Pulmonary artery endothelial cell (primary cell): Measurements from ENCODE around the gene ARHGEF37. TPM values are rescaled to one million over a fixed set of nuclear protein-coding genes. Genes with fewer than 3 reads are reported as not detected.

Experiments used
- DNase-seq: peaks from one replicate; pipeline ENCODE4 v3.0.0-alpha.2; 2011; ENCODE audit warnings: low read depth, low spot score
- total RNA-seq: library from RNA; depleted of rRNA; stranded (reverse); fragments of >200 nt; gene quantifications from 2 replicates; pipeline ENCODE4 v1.2.3, GENCODE V29; 2014

ARHGEF37 gene
- total RNA-seq, 1 donor from 2014 or later: 9.2 TPM

DNA sequence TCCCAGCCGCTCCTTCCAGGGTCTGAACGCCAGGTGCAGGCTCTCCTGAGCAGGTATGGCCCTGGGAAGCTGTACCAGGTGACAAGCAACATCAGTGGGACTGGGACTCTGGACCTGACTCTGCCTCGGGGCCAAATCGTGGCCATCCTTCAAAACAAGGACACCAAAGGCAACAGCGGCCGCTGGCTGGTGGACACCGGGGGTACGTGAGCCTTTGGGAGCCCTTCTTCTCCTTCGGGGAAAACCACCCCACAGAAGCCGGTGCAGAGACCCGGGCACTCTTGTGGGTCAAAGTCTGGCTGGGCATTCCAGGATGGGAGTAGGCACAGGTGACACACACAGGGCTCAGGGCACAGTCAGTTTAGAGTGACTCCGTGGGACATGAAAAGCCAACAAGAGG is 45.8 kb downstream of the ARHGEF37 start:
- DNase-seq: no peak

DNA sequence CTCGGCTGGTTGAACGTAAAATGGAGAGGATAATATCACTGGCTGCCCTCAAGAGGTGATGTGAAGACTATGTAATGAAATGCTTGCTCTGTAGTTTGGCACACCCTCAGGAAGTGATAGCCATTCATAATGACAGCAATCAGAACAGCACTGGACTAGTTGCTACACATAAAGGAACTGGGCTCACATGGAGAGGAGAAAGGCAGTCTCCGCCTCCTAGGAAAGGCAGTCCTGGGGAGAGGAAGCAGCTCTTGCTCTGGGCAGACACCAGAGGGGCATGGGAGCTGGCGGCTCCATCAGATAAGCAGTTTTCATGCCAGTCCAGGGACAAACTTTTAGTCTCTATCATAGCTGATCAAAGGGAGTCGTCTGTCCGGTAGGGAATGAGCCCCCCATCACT is 46.9 kb downstream of the ARHGEF37 start:
- peak; percentile 57 for DNase-seq

DNA sequence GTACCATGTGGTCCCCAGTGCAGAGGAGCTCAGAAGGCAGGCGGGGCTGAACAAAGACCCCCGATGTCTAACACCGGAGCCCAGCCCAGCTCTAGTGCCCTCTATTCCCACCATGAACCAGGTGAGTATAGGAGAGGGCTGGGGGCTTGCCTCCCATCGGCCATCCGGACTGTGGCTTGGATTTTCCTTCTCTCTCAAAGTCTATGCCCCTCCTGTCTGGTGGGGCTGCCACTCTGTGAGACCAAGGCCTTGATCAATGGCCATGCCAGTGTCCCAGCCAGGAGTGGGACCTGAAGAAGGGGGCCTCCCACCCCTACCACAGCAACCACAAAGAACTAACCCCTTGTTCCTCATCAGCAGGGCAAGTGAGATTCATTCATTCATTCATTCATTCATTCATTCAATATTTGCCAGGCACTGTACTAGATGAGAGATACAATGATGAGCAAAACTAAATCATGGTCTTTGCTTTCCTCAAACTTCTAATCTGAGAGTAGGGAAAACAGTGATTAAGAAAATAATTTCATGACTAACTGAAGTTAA is 47.6 kb downstream of the ARHGEF37 start:
- DNase-seq: no peak

DNA sequence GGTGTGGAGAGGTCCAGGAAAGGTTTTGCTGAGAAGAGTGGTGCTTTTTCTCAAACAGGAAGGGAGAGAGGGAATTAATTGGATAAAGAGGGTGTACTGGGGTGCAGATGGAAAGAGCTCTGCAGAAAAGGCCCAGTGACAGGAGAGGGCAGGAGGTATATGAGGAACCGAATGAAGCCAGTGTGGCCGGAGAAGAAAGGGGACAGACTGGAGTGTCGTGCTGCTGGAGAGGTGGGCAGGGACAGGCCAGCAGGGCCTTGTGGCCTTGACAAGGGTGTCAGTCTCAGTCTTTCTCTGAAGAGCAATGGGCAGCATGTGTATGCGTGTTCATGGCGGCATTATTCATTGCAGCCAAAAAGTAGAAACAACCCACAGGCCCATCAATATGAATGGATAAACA is 48.1 kb downstream of the ARHGEF37 start:
- no peak for DNase-seq

DNA sequence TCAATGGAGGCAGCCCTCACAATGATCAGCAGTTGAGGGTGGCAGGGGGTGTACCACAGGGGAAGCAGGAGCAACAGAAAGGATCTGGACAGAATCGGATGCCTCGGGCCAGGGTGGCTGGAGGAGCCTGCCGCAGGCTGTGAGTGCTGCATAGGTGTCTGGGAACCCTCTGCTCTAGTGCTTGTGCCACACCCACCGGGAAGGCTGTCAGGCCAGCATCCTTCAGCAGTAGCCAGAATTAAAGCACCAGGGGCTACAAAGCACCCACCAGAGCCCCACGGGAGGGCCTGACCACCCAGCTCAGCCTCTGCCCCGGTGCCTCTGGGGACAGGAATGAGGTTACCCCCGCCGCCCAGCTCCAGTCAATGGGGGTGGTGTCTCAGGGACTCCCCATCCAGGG is 49.0 kb downstream of the ARHGEF37 start:
- no peak for DNase-seq

DNA sequence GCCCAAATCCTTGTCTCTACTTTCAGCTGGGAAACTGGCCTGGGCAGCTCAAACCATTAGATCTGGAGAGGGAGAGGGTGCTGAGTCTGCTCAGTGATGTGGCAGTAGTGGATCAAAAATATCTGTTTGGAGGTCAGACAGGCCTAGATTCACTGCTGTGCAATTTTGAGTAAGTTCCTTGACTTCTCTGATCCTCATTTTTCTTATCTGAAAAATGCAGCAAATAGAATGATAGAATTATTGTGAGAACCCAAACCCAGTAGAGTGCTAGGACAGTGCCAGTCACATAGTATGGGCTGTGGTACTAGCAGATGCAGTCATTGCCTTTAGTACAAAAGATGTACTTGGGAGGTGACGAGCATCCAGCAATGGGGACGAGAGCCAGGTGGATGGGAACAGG is 50.2 kb downstream of the ARHGEF37 start:
- no peak for DNase-seq

DNA sequence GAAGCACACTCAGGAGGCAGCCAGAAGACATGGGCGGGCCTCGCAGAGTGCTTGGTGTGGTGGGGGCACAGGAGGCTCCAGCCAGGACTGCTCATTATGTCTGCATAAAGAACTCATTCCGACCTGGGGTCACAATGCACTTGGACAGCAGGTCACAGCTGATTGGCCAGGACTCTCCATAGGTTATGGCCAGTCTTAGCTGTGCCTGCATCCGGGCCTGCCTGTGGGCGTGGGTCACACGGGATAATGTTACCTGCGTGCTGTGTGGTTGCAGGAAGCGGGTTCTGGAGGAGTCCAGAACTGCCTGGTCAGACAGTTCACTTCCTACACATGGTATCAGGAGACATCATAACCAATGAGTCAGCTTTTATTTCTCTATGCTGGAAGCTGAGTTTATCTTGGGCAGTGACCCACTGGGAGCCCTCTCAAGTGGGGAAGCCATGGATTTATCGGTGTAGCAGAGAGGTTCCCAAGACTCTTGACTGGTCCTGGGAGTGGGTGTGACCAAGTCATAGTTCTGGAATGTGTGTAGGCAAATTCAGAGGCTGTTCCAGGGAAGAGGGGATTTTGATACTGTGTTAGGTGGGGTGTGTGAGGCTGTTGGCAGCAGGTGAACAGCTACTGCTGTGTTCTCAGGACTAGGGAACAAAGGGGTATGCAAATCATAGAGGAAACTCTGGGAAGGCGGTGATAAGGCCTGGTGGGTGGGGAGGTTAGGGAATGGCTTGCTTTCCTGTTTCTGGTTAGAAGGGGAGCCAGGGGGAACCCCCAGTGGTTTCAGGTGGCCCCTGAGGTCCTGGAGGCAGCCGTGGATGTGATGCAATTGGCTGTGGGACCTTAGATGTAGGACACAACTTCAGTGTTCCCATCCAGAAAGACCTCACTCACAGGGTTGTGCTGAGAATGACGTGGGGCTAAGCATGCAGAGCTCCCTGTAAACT is 51.3 kb downstream of the ARHGEF37 start:
- peak; percentile 24 for DNase-seq

DNA sequence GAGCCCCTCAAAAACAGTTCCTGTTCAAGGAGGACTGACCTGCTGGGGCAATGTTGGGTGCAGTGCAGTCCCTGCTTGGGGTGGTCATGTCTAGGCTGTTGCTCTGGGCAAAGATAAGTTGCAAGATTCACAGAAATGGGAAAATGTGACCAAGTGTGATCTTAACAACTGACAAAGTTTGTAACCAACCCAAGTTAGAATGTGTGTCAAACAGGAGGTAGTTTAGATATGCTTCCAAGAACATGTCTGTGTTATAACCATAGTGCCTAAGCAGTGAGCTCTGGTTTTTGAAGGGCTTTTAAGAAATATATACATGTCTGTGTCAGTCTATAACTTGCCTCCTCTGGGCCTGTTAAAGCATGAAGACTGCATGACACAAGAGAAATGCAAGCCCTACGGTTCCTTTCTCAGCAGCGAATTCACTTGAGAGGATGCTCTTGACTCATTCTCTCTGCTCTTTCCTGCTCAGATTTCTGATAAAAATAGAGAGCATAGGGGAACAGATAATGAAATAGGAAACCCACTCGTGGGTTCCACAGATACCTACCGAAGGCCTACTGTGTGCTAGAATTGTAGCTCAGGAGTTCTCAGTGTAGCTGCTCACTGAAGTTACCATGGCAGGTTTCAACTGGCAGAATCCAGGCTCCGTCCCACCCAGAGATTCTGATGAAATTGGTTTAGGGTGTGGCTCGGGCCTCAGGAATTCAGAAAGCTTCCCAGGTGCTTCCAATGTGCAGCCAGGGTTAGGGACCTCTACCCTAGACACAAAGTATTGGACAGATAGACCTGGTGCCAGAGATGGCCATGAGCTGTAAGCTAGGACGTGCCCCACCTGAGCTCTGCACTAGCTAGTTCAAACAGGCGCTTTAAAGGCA is 52.4 kb downstream of the ARHGEF37 start:
- DNase-seq: no peak

DNA sequence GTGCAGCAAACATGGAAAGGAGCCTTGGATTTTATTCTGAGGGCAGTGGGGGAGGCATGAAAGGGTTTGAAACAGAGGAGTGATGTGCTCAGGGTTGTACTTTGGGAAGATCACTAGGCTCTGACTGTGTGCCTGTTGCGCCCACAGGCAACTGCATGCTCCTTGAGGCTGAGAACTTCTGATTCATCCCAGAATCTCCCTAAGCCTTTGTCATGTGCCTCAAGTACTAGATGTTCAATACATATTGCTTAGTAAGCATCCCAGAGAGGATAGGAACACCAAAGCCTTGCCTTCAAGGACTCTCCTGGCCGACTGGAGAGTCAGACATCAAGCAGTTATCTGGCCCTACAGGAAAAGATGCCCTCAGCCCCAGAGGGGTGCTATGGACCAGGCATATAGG is 54.1 kb downstream of the ARHGEF37 start:
- DNase-seq: no peak

DNA sequence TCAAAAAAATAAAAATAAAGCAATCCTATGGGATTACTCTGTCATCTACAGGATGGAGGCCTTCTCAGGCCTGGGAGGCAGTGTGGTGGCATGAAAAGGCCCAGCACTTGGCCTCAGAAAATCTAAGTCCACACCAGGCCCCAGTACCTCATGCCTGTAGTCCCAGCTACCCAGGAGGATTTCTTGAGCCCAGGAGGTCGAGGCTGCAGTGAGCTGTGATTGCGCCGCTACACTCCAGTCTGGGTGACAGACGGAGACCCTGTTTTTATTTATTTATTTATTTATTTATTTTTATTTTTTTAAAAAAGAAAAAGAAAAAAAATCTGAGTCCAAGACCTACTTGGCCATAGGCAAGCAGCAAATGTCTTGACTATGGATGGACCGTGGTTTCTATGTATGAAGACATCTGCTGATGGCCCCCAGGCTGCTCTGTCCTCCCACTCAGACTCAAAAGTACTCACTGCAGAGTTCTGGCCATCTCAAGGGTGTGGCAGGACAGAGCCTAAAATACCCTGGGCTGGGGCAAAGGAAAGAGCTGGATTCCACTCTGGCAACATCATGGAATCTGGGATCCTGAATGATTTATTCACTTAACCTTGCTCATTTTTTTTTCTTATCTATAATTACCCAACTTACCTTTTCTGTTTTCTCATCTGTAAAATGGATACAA is 55.0 kb downstream of the ARHGEF37 start:
- DNase-seq: no peak

DNA sequence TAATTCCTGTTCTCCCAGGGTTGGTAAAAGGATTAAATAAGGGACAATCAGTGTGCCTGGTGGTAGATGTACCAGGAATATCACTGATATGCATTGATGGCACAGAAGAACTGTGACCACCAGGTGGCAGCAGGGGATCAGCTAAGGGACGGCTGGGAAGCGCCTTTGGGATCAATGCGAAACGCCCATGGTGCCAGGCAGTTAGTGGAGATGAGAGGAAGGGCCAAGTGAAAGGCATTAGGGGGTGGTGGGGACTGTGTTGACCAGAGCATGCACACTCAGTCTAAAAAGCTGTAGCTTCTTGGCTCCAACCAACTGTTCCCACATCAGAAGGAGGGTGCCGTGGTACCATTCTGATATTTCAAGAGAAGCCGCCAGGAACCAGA is 55.6 kb downstream of the ARHGEF37 start:
- DNase-seq: peak; percentile 32

DNA sequence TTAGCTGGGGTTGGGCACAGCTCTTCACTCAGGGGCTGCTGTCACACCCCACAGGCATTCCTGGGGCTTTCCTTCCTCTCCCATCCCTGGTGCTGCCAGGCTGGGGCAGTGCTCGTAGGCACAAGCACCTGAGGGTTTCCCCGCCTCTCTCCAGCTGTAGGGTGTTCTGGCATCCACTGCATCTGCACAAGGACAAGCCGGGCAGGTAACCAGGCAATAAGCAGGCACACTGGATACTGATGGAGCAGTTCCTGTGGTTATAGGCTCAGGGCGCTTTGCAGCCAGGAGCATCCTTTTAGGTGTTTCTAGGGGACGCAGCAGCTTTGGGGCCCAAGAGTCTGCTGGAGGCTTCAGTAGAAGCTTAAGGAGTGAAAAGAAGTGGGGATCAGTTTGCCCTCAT is 56.8 kb downstream of the ARHGEF37 start:
- no peak for DNase-seq

DNA sequence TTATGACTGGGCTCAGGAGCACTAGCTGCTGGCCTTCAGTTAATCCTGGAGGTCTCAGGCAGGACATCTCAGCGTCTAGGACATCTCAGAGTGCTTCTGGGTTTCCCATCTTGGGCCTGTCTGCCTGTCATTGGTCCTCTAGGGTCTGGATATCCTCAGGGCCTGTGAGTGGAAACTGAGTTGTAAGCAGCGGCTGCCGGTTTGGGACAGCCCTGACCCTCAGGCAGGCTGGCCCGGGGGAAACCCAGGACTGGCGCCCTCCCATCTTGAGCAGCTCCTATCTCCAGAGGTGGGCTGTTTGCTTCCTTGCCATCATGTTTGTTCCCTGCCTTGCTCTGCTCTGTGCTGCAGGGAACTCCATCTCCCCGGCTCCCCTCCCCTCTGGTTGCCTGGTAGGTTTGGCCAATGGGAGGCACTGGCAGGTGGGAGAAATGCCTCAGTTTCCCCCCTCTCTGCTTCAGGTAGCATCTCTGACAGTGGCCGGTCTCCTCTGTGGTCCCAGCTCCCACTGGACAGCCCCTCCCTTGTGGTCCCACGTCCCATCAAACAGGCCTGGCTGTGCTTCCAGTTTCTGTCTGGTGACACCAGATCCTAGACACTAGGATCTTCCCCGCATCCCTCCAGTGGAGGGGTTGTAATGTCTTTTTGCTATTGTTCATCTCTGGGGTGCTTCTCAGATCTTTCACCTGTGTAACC is 57.4 kb downstream of the ARHGEF37 start:
- DNase-seq: no peak

DNA sequence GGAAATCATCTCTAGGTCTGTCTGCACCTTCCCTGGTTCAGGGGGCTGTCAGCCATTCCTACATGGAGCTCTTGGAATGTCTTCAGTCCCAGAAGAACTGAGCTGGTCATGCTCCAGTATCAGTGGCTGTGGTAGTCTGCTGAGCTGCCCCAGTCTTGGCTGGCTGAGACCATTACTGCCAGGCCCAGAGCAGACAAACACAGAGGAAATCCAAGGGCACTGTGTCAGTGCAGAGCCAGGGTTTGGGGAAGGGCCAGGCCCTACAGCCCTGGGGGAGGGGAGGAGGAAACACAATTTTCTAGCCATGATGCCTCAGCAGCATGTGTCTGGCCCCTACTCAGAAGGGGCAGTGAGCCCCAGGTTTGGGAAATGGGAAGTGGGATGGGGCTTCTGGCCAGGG is 58.4 kb downstream of the ARHGEF37 start:
- no peak for DNase-seq

DNA sequence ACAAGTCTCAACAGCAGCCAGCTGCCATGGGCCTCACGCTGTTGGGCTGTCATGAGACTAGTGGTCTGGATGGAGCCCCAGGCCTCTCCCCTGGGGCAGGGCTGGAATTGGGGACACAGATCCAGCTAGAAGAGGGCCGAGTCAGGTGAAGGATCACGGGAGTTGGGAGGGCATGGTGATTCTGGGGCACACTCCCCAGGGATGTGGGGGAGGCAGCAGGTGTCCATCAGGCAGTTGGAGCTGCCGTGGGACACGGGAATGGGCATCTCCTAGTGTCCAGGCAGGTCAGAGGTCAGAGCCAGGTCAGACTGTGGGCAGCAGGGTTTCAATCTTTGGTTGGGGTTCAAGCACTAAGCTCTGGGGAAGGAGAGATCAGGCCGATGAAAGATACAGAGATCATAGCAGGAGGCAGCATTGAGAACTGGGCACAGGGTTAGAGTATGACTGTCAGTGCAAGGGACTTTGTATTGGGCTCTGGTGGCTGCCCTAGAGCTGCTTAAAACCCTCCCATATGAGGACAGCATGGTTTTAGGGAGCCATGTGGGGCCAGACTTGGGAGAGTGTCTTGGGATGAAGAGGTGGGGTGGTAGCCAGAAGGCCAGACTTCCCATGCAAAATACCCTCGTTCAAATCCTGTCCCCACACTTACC is 59.2 kb downstream of the ARHGEF37 start:
- no peak for DNase-seq

DNA sequence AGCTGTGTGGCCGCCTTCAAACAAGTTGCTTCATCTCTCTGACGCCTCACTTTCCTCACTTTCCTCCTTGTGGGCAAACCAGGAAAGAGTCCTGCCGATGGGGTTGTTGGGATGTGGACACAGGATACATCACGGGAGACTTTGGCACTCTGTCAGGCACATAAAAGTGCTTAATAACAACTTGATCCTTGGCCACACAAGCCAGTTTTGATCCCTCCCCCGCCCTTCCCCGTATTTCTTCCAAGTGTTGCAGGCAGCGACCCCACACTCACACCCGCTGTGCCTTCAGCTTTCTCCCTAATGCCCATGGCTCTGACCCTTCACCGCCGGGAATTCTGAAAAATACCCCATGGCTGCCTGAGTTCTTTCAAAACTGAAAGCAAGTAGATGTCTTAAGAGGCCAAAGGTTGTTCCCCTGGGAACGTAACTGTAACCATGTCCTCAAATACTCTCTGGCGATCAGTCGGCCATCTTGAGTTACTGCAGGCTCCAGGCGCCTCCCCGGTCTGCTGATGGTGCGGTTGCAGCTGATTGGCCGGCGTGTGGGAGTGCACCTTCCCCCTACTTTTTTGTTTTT is 59.8 kb downstream of the ARHGEF37 start:
- DNase-seq: no peak

DNA sequence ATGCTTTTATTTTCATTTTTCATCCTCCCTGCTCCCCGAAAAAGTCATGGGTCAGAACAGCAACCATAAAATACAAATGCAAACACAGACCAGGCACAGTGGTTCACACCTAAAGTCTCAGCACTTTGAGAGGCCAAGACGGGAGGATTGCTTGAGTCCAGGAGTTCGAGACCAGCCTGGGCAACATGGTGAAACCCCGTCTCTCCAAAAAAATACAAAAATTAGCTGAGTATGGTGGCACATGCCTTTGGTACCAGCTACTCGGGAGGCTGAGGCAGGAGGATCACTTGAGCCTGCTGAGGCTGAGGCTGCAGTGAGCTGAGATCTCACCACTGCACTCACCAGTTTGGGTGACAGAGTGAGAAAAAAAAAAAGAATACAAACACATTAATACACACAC is 60.3 kb downstream of the ARHGEF37 start:
- DNase-seq: no peak

DNA sequence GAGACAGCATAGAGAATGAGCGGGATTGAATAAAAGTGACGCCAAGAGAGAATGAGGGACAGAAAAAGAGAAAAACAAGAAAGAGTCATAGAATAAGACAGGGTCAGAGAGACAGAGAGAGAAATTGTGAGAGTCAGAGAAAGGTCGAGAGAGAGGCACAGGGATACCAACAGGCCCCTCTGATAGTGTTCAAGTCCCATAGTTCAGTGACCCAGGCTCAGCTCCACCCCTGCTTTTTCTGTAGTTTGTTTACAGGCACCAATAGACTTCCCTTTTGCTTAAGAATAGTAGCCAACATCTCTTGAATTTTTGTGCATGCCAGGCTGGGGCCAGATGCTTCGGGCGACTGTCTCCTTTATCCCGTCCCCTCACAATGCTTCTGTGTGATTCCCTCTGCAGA is 62.5 kb downstream of the ARHGEF37 start:
- DNase-seq: no peak

DNA sequence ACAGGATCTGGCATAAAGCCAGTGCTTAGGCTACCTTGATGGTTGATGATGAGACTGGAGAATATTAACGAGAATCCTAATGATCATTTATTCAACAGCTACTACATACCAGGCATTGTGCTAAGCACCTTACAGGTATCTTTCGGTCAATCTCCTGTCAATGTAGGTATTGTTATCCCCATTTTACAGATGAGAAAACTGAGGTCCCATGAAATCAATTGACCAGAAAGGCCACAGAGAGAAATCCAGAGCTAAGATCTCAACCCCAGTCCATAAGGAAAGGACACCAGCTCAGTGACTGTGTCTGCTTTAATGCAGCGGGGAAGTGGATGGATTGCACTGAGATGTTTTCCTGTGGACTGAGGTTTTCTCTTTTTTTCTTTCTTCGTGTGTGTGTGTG is 63.3 kb downstream of the ARHGEF37 start:
- no peak for DNase-seq

DNA sequence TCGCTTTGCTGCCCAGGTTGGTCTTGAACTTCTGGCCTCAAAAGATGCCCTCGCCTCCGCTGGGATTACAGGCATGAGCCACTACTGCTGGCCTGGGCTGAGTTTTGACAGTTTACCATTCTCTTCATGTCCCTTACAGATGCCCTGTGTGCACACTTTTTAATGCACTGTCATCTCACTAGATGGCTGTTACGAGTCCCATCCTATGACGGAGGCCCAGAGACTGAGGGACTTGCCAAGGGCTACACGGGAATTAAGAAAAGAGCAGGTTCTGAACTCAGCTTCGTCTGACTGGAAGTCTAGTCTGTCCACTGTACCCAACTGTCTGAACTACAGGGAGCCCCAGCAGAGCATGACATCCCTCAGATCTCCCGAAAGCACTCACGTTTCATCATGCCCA is 63.9 kb downstream of the ARHGEF37 start:
- DNase-seq: no peak
